GM12875 (cell line): Measurements from ENCODE around the gene LRRC40.

ENCODE experiments used
- H3K4me3 ChIP-seq: one replicate; pipeline ENCODE4 v1.5.1; 2011; ENCODE audit warnings: low read depth, low read length, control low read depth
- CTCF ChIP-seq: IDR thresholded peaks from 2 replicates; pipeline ENCODE4 v1.5.1; 2011; ENCODE audit warnings: low read depth, mild to moderate bottlenecking, control low read depth, inconsistent platforms, low read length, moderate library complexity, borderline replicate concordance; ENCODE audit not compliant: insufficient read depth

LRRC40 gene

DNA sequence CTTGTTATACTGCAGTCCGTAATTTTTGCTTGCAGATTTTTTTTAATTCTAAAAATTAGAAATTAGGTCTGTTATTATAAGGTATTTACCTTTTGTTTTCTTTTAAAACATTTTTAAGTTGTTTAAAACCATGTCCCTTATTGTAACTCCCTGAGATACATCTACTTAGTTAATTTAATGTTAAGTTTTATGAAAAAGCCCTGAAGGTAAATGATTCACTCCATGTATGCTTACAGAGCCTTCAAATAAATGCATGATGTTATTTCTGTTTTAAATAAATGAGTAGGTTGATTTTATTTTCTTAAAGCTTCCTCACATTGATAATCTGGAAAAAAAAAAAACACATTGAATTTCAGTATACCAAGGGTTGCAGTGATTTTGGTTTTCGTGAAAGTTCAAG lies 23.3 kb upstream of the LRRC40 start:
- TF ChIP-seq CTCF: no peak
- no peak overlapping the region for H3K4me3 ChIP-seq

- H3K4me3 ChIP-seq: no peak overlapping the region
- TF ChIP-seq CTCF: no peak
Observed at GRCh38 chr1:70227439-70227838, 22.1 kb upstream of the LRRC40 start.

GRCh38 chr1:70224954-70225353 lies 19.6 kb upstream of the LRRC40 start:
- no peak for TF ChIP-seq CTCF
- H3K4me3 ChIP-seq: no peak overlapping the region

DNA sequence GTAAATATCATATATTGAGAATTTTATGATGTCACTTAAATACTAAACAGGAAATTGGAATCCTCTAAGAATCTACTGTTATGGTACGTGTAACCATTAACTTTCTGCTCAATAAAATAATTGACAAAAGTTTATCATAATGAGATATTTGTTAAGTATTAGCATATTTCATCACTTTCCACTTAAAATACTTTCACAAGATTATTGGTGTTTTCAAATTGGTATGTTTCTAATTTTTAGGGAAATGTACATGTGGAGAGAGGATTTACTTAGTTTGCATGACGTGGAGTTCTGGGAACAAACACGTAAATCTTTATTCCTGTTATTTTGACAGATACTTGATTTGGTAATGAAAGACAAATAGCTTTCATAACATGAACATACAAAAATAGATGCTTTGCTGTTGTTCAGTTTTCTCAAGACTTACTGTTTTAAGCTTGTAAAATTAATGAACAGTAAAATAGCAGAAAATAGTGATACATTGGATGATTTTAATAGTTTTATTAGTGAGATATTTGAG lies 17.4 kb upstream of the LRRC40 start:
- peak overlapping the region; percentile 78 for H3K4me3 ChIP-seq
- TF ChIP-seq CTCF: no peak

- peak within 1 kb of the TSS; percentile 78 for H3K4me3 ChIP-seq
- no peak for TF ChIP-seq CTCF
Observed at GRCh38 chr1:70221238-70222121, 16.1 kb upstream of the LRRC40 start, which contains the start of gene SRSF11. Gene SRSF11 (plus strand): TSS chr1:70221380. CDS start chr1:70221637, 257 bp downstream.

- peak overlapping the region; percentile 14 for H3K4me3 ChIP-seq
- no peak for TF ChIP-seq CTCF
Observed at GRCh38 chr1:70220517-70221237, 15.3 kb upstream of the LRRC40 start.
